Gastroesophageal sphincter (tissue), 4 donors: ENCODE results near the gene EXOC3L4. TPM values are rescaled to one million over a fixed set of nuclear protein-coding genes. Genes with fewer than 3 reads are reported as not detected.

Experiments used
- ATAC-seq: fragments of 150-250 bp; one replicate; pipeline ENCODE4 v1.9.1; 2016; ENCODE audit warnings: mild to moderate bottlenecking, moderate library complexity
- H3K27ac ChIP-seq, 4 donors: fragments of 200-600 bp; sonication (generic) in 3 of 4; 1 replicate in 3 of 4; 2 replicates in 1 of 4; pipeline ENCODE4 v1.5.1; 2016 to 2019
- H3K27me3 ChIP-seq: fragments of 200-600 bp; sonication (generic); one replicate; pipeline ENCODE4 v1.5.1; 2019
- H3K36me3 ChIP-seq, 2 donors: fragments of 200-600 bp; sonication (generic); one replicate each; pipeline ENCODE4 v1.5.1; 2019; ENCODE audit warnings: control low read depth in 1 of 2
- H3K4me1 ChIP-seq, 3 donors: fragments of 200-600 bp; sonication (generic); 1 replicate in 2 of 3; 2 replicates in 1 of 3; pipeline ENCODE4 v1.5.1; 2016 to 2019; ENCODE audit warnings: control low read depth in 2 of 3
- H3K4me3 ChIP-seq, 2 donors: fragments of 200-600 bp; sonication (generic); one replicate each; pipeline ENCODE4 v1.5.1; 2019; ENCODE audit warnings: mild to moderate bottlenecking in 1 of 2, moderate library complexity in 1 of 2
- H3K9me3 ChIP-seq, 3 donors: fragments of 200-600 bp; sonication (generic); one replicate each; pipeline ENCODE4 v1.5.1; 2017 to 2019; ENCODE audit warnings: control low read depth in 2 of 3
- EP300 ChIP-seq: sonication (generic); formaldehyde crosslinking; IDR thresholded peaks from one replicate; pipeline ENCODE4 v1.6.1; 2017; ENCODE audit warnings: antibody characterized with exemption, mild to moderate bottlenecking
- POLR2A ChIP-seq, 2 donors: fragments of 450-650 bp; IDR thresholded peaks; one replicate each; pipeline ENCODE4 v1.6.1; 2017; ENCODE audit warnings: antibody characterized with exemption in 2 of 2, mild to moderate bottlenecking in 2 of 2, moderate library complexity in 1 of 2
- POLR2AphosphoS5 ChIP-seq: sonication (generic); formaldehyde crosslinking; IDR thresholded peaks from one replicate; pipeline ENCODE4 v1.6.1; 2017; ENCODE audit warnings: antibody characterized with exemption
- WGBS, 2 donors: methylation state at CpG; one replicate each; pipeline ENCODE4 v1.1.5; 2018; ENCODE audit warnings: low coverage in 1 of 2; 5-methylcytosine and 5-hydroxymethylcytosine counted together
- total RNA-seq, 4 donors: library from RNA; depleted of rRNA; stranded (reverse); fragments of >200 nt; gene quantifications; one replicate each; pipeline ENCODE4 v1.1.0, GENCODE V29; 2016
- TF ChIP-seq, protein P1 (sequence below), 4 experiments: fragments of 200-600 bp in 2 of 4; fragments of 450-650 bp in 2 of 4; sonication (generic) in 1 of 4; IDR thresholded peaks; one replicate each; pipeline ENCODE4 v1.5.1; 2017 to 2019; ENCODE audit warnings: antibody characterized with exemption in 4 of 4, mild to moderate bottlenecking in 2 of 4, moderate library complexity in 2 of 4

The EXOC3L4 gene
- total RNA-seq, 4 donors from 2014 or later: 0.40 to 3.6 (median 0.45) TPM; not detected in 1

DNA sequence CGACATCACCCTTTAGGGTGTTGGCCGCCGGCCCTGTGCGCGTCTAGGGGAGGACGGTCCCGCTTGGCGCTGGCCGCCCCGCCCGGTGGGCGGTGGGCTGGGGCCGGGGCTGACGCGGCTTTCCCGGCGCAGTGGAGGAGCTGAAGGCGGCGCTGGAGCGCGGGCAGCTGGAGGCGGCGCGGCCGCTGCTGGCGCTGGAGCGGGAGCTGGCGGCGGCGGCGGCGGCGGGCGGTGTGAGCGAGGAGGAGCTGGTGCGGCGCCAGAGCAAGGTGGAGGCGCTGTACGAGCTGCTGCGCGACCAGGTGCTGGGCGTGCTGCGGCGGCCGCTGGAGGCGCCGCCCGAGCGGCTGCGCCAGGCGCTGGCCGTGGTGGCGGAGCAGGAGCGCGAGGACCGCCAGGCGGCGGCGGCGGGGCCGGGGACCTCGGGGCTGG lies 32.4 kb downstream of the EXOC3L4 start:
- Histone ChIP-seq H3K4me3 (peak overlapping the region in 1 of 2 donors; percentile 73), H3K36me3 (peaks cover 0 to 24% of the 10 kb centered on the region in 2 donors), H3K4me1 (peaks cover 0 to 96% (median 49%) of the 10 kb centered on the region in 3 donors)

DNA sequence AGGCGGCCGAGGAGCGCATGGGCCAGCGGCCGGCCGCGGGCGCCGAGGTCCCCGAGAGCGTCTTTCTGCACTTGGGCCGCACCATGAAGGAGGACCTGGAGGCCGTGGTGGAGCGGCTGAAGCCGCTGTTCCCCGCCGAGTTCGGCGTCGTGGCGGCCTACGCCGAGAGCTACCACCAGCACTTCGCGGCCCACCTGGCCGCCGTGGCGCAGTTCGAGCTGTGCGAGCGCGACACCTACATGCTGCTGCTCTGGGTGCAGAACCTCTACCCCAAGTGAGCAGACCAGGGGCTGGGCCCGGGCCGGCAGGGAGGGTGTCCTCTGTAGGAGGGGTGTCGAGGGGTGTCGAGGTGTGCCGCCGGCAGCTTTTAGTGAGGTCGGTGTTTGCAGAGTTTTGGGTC lies 32.8 kb downstream of the EXOC3L4 start:
- Histone ChIP-seq H3K4me1 (peaks cover 0 to 96% (median 44%) of the 10 kb centered on the region in 3 donors), H3K36me3 (peaks cover 0 to 29% of the 10 kb centered on the region in 2 donors), H3K27me3 (peaks cover 26% of the 10 kb centered on the region), H3K9me3 (no peaks in the 10 kb centered on the region), H3K27ac (peak overlapping the region in 1 of 4 donors; percentile 24), H3K4me3 (peak overlapping the region in 1 of 2 donors; percentile 73)
- no peak for ATAC-seq
- no CpG with 5 or more reads among the region's 39 CpGs for WGBS, 2 donors
- TF ChIP-seq, protein P1, sequence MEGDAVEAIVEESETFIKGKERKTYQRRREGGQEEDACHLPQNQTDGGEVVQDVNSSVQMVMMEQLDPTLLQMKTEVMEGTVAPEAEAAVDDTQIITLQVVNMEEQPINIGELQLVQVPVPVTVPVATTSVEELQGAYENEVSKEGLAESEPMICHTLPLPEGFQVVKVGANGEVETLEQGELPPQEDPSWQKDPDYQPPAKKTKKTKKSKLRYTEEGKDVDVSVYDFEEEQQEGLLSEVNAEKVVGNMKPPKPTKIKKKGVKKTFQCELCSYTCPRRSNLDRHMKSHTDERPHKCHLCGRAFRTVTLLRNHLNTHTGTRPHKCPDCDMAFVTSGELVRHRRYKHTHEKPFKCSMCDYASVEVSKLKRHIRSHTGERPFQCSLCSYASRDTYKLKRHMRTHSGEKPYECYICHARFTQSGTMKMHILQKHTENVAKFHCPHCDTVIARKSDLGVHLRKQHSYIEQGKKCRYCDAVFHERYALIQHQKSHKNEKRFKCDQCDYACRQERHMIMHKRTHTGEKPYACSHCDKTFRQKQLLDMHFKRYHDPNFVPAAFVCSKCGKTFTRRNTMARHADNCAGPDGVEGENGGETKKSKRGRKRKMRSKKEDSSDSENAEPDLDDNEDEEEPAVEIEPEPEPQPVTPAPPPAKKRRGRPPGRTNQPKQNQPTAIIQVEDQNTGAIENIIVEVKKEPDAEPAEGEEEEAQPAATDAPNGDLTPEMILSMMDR (IDR thresholded peaks at IDR 0.05): no peak
- TF ChIP-seq POLR2A (IDR thresholded peaks at IDR 0.05) (no peak), POLR2AphosphoS5 (no peak)

More for the DNA sequence above, 32.4 kb downstream of the EXOC3L4 start:
- peak overlapping the region in 2 of 4 donors; percentile 60 to 91 for H3K27ac ChIP-seq
- no CpG with 5 or more reads among the region's 62 CpGs for WGBS, 2 donors
- TF ChIP-seq POLR2A (IDR thresholded peaks at IDR 0.05): no peak
- TF ChIP-seq, protein P1 (IDR thresholded peaks at IDR 0.05): peak in 3 of 4 experiments; percentile 30 to 51 (median 31)
- H3K27me3 ChIP-seq: peaks cover 31% of the 10 kb centered on the region
- H3K9me3 ChIP-seq: no peaks in the 10 kb centered on the region
- peak; percentile 14 for ATAC-seq

DNA sequence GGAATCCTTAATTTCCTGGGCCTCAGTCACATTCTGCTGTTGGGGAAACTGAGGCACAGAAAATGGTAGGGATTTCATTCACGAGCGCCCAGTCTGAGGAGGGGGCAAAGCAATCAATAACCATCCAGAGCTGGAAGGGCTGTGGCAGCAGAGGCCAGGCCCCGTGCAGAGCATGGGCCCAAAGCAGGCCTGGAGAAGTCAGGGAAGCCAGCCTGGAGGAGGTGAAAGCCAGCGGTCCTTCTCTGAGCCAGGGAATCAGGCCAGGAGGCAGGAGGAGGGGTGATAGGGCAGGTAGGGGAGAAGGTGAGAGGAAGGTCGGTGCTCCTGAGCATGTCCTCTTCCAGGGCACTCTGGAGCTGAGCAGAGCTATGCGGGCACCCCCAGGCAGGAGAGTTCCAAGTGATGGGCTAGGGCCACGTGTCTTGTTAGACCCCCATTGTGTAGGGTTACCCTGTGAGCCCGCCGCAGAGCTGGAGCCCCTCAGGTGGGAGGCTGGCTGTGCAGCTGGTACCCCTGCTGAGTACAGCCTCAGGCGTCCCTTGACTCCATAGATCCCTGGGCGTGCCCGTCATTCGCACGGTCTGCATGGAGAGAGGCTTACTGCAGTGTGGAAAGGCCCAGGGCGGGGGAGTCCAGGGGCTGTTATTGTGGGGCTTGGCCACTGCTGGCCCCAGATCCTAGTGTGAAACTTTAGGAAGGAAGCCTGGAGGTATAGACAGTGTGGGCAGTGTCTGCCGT lies 33.5 kb downstream of the EXOC3L4 start:
- H3K9me3 ChIP-seq: no peaks in the 10 kb centered on the region
- H3K4me1 ChIP-seq: peaks cover 0 to 93% (median 38%) of the 10 kb centered on the region in 3 donors
- H3K27me3 ChIP-seq: peaks cover 20% of the 10 kb centered on the region
- WGBS, 2 donors: 40% methylated on average over 1 of the region's 16 CpGs; no CpG with 5 or more reads in 1 of the 2 donors
- peaks cover 0 to 36% of the 10 kb centered on the region in 2 donors for H3K36me3 ChIP-seq
- no peak for ATAC-seq
- TF ChIP-seq POLR2A (IDR thresholded peaks at IDR 0.05): no peak
- TF ChIP-seq POLR2AphosphoS5: no peak
- H3K27ac ChIP-seq: peak overlapping the region in 3 of 4 donors; percentile 10 to 43 (median 24)
- no peak overlapping the region for H3K4me3 ChIP-seq

DNA sequence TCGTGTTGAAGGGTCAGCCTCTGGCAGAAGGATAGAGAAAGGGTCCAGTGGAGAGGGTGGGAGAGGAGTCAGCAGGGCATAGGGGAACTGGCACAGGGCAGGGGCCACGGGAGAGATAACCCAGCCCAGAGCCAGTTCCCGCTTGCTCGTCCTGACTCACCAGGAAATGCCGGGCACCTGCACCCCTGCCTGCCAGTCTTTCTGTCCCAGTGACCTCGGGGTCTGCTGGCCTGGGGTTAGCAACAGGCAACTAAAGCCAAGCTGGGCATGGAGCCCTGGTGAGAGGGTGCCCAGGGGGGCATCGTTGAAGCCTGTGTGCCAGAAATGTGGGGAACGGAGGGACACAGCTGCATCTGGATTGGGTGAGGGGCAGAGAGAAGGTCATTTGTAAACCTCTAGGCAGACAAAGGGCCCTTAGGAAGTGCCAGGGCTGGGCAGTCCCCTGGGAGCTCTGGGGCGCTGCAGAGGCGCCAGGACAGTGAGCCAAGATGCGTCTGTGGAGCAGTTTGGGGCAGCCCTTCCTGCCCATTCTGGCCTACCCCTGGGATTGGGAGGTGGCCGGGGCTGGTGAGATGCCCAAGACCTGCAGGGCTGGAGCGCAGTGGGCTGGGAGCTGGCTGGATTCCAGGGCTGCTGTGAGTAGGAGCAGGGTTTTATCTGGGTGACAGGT lies 34.2 kb downstream of the EXOC3L4 start:
- H3K27me3 ChIP-seq: peaks cover 12% of the 10 kb centered on the region
- 40 to 79% methylated on average over 1 to 2 of the region's 13 CpGs for WGBS, 2 donors
- TF ChIP-seq POLR2AphosphoS5: no peak
- TF ChIP-seq, protein P1 (IDR thresholded peaks at IDR 0.05): no peak
- no peak overlapping the region for H3K4me3 ChIP-seq
- peaks cover 0 to 86% (median 38%) of the 10 kb centered on the region in 3 donors for H3K4me1 ChIP-seq
- peaks cover 0 to 43% of the 10 kb centered on the region in 2 donors for H3K36me3 ChIP-seq
- no peaks in the 10 kb centered on the region for H3K9me3 ChIP-seq
- H3K27ac ChIP-seq: peak overlapping the region in 3 of 4 donors; percentile 10 to 43 (median 24)
- no peak for ATAC-seq

DNA sequence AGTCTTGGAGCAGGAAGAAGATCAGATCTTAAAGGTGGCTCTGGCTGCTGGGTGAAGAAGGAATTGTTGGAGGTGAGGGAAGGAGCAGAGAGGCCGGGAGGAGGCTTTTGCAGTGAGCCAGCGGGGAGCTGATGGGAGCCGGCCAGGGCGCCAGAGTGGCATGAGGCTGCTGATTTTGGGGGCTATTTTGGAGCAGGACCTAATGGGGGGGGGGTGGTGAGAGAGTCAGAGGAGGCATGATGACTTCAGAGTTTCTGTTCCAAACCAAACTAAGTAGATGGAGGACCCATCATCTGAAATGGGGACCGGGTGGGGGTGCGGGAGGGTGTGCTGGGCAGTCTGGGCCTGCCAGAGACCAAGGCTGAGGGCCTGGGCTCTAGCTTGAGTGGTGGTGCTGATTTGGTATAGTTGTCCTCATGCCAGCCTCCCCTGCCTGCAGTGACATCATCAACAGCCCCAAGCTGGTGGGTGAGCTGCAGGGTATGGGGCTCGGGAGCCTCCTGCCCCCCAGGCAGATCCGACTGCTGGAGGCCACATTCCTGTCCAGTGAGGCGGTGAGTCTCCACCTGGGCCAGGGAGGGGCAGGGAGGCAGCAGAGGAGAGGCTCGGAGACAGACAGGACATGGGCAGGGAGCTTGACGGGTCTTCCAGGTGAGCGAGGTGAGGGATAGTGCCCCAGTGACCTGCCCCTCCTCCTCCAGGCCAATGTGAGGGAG lies 34.9 kb downstream of the EXOC3L4 start:
- TF ChIP-seq POLR2A (IDR thresholded peaks at IDR 0.05) (no peak), POLR2AphosphoS5 (no peak), EP300 (no peak)
- TF ChIP-seq, protein P1 (IDR thresholded peaks at IDR 0.05): no peak
- H3K4me1 ChIP-seq: peaks cover 0 to 79% (median 35%) of the 10 kb centered on the region in 3 donors
- ATAC-seq: no peak
- no peak overlapping the region for H3K4me3 ChIP-seq
- H3K36me3 ChIP-seq: peaks cover 0 to 50% of the 10 kb centered on the region in 2 donors
- 89 to 94% methylated on average over 3 to 5 of the region's 12 CpGs for WGBS, 2 donors
- no peaks in the 10 kb centered on the region for H3K9me3 ChIP-seq
- H3K27me3 ChIP-seq: peaks cover 5% of the 10 kb centered on the region
- H3K27ac ChIP-seq: peak overlapping the region in 3 of 4 donors; percentile 24 to 63 (median 43)
